Upper lobe of left lung (tissue), 6 donors: ENCODE data around the gene TP73. TPM values are rescaled to one million over a fixed set of nuclear protein-coding genes. Genes with fewer than 3 reads are reported as not detected.

Experiments
- ATAC-seq, 2 donors: fragments of 200-7000 bp; cut with Tn5 transposase; one replicate each; pipeline ENCODE4 v1.9.1; 2022; ENCODE audit warnings: mild to moderate bottlenecking in 2 of 2, moderate library complexity in 2 of 2; ENCODE audit not compliant: low FRiP score in 2 of 2
- DNase-seq, 2 donors: peaks; one replicate each; pipeline ENCODE4 v3.0.0-alpha.2; 2019 to 2020
- H3K27ac ChIP-seq, 4 donors: fragments of 200-600 bp; sonication (generic); one replicate each; pipeline ENCODE4 v1.5.1; 2016 to 2019
- H3K27me3 ChIP-seq, 4 donors: fragments of 200-600 bp; sonication (generic); one replicate each; pipeline ENCODE4 v1.5.1; 2017 to 2019
- H3K36me3 ChIP-seq, 4 donors: fragments of 200-600 bp; sonication (generic); one replicate each; pipeline ENCODE4 v1.5.1; 2016 to 2019
- H3K4me1 ChIP-seq, 4 donors: fragments of 200-600 bp; sonication (generic); one replicate each; pipeline ENCODE4 v1.5.1; 2018 to 2019
- H3K4me3 ChIP-seq, 4 donors: fragments of 200-600 bp; sonication (generic); one replicate each; pipeline ENCODE4 v1.5.1; 2017 to 2019; ENCODE audit warnings: mild to moderate bottlenecking in 2 of 4, moderate library complexity in 1 of 4
- H3K9me3 ChIP-seq, 4 donors: fragments of 200-600 bp; sonication (generic); one replicate each; pipeline ENCODE4 v1.5.1; 2018 to 2019
- EP300 ChIP-seq, 4 donors: sonication (generic); formaldehyde crosslinking; IDR thresholded peaks; one replicate each; pipeline ENCODE4 v1.5.1; 2017; ENCODE audit warnings: antibody characterized with exemption in 4 of 4, control low read depth in 2 of 4
- POLR2A ChIP-seq, 4 donors: fragments of 450-650 bp; IDR thresholded peaks; one replicate each; pipeline ENCODE4 v1.5.1; 2016 to 2017; ENCODE audit warnings: antibody characterized with exemption in 4 of 4, mild to moderate bottlenecking in 2 of 4
- POLR2AphosphoS5 ChIP-seq, 2 donors: sonication (generic); formaldehyde crosslinking; IDR thresholded peaks; one replicate each; pipeline ENCODE4 v1.5.1; 2017; ENCODE audit warnings: antibody characterized with exemption in 2 of 2
- WGBS, 2 donors: methylation state at CpG; one replicate each; pipeline ENCODE4 v1.1.5; 2017 to 2018; 5-methylcytosine and 5-hydroxymethylcytosine counted together
- total RNA-seq, 6 donors: library from RNA; depleted of rRNA in 4 of 6; stranded (reverse); fragments of >200 nt in 4 of 6; gene quantifications; one replicate each; pipeline versions ENCODE4 v1.1.0 to v1.2.1, GENCODE V29; 2016 to 2021
- TF ChIP-seq, protein P1 (sequence below), 6 experiments: fragments of 450-650 bp in 4 of 6; fragments of 200-600 bp in 2 of 6; sonication (generic) in 2 of 6; IDR thresholded peaks; one replicate each; pipeline ENCODE4 v1.5.1; 2016 to 2019; ENCODE audit warnings: antibody characterized with exemption in 6 of 6
- donor health status: DM: no; HTN: no; CAD: no; lungs with moderate emphysema.
- donor health status: DM: no; HTN: yes; CAD: no; lungs with severe emphysema.

Gene TP73
- total RNA-seq, 6 donors from 2014 or later, result 0.77 to 9.8 (median 4.1) TPM

DNA sequence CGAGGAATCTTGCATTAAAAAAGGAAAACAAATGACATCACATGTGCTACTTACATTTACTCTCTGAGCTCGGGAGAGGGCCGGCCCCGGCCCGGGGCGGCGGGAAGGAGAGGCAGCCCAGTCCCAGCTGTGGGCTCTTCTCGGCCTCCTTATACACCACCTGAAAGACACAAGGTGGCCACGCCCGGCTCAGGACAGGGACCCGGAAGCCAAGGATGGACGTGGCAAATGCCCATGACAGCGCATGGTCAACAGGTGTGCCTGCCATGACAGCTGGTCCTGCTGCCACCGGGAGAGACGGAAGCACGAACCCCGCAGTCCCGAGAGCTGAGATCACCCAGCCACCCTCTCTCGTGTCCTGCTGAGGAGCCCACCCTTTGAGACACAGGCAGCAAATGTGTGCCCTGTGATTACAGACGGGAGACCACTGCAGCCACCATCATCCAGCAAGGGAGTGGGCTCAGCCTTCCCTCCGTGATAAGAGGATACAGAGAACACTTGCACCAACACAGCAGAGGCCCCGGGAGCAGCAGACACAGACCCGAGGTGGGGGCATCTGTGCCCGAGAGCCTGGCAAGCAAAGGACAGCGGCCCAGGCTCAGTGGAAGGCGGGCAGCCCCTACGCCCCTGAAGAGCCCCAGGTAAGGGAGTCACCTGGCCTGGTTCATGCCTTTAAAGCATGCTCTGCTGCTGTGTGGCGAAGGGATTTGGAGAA lies 18.8 kb upstream of the TP73 start:
- Histone ChIP-seq H3K4me3 (no peak overlapping the region), H3K9me3 (no peaks in the 10 kb centered on the region), H3K4me1 (peaks cover 0 to 3% (median 0%) of the 10 kb centered on the region in 4 donors), H3K27me3 (no peaks in the 10 kb centered on the region), H3K27ac (no peak overlapping the region), H3K36me3 (peaks cover 20 to 100% (median 79%) of the 10 kb centered on the region in 4 donors)
- ATAC-seq (no peak), DNase-seq (peak in 1 of 2 donors; percentile 78)
- TF ChIP-seq POLR2AphosphoS5 (IDR thresholded peaks at IDR 0.05), result no peak
- TF ChIP-seq, protein P1, sequence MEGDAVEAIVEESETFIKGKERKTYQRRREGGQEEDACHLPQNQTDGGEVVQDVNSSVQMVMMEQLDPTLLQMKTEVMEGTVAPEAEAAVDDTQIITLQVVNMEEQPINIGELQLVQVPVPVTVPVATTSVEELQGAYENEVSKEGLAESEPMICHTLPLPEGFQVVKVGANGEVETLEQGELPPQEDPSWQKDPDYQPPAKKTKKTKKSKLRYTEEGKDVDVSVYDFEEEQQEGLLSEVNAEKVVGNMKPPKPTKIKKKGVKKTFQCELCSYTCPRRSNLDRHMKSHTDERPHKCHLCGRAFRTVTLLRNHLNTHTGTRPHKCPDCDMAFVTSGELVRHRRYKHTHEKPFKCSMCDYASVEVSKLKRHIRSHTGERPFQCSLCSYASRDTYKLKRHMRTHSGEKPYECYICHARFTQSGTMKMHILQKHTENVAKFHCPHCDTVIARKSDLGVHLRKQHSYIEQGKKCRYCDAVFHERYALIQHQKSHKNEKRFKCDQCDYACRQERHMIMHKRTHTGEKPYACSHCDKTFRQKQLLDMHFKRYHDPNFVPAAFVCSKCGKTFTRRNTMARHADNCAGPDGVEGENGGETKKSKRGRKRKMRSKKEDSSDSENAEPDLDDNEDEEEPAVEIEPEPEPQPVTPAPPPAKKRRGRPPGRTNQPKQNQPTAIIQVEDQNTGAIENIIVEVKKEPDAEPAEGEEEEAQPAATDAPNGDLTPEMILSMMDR (IDR thresholded peaks at IDR 0.05), result no peak
- TF ChIP-seq POLR2A (IDR thresholded peaks at IDR 0.05), result no peak
- no peak for TF ChIP-seq EP300 (IDR thresholded peaks at IDR 0.05)
- 93 to 94% methylated on average over 11 to 28 of the region's 28 CpGs for WGBS, 2 donors

DNA sequence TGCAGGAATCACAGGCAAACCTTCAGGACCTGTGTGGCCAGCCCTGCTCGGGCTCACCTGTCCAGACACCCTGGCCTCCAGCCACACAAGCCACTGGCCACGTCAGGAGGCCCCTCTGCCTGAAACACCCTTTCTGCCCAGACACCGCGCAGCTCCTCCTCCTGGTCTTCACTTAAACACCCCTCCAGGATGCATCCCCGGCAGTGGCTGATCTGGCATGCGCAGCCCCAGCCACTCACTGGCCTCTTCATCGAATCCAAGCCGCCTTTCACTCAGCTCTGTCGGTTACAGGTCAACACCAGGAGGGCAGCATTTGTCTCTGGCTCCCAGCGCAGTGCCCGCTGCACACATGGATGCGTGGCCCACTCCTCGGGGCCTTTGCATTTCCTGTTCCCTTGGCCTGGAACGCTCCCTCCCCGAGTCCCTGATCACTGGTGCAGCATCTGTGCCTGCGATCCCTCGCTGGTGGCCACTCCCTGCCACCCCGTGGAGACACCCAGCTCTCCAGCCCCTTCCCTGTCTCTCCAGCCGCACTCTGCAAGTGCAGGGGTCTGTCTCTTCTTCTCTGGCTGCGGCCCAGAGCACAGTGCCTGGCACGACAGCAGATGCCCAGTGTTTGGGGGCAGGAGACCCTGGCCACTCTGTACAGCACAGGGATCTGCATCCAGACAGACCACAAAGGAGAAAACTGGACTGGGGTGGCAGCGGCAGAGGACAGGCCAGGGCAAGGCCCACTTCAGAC lies 18.1 kb upstream of the TP73 start:
- DNase-seq (peak in 1 of 2 donors; percentile 46), ATAC-seq (no peak)
- TF ChIP-seq POLR2A (IDR thresholded peaks at IDR 0.05) (no peak), POLR2AphosphoS5 (IDR thresholded peaks at IDR 0.05) (no peak), EP300 (IDR thresholded peaks at IDR 0.05) (no peak)
- TF ChIP-seq, protein P1 (IDR thresholded peaks at IDR 0.05), result no peak
- H3K27ac ChIP-seq, result no peak overlapping the region
- peaks cover 20 to 96% (median 75%) of the 10 kb centered on the region in 4 donors for H3K36me3 ChIP-seq
- no peaks in the 10 kb centered on the region for H3K27me3 ChIP-seq
- no peak overlapping the region for H3K4me3 ChIP-seq
- 95 to 98% methylated on average over 22 of the region's 22 CpGs for WGBS, 2 donors
- H3K4me1 ChIP-seq, result peaks cover 0 to 3% (median 0%) of the 10 kb centered on the region in 4 donors
- no peaks in the 10 kb centered on the region for H3K9me3 ChIP-seq

DNA sequence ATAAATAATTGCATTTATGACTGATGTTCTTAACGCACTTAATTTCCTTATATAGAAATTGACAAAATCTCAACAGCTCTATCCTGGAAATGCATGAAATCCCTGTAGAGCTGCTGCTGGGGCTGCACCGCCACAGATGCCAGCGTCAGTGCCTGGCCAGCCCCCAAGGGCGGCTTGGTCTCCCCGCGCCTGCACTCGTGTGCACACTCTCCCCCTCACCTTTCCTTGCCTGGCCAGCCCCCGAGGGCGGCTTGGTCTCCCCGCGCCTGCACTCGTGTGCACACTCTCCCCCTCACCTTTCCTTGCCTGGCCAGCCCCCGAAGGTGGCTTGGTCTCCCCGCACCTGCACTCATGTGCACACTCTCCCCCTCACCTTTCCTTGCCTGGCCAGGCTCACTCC lies 16.2 kb upstream of the TP73 start:
- Histone ChIP-seq H3K36me3 (peaks cover 20 to 94% (median 69%) of the 10 kb centered on the region in 4 donors), H3K4me1 (no peaks in the 10 kb centered on the region), H3K27me3 (no peaks in the 10 kb centered on the region), H3K9me3 (no peaks in the 10 kb centered on the region), H3K4me3 (no peak overlapping the region), H3K27ac (no peak overlapping the region)
- WGBS, 2 donors, result 93 to 96% methylated on average over 13 to 14 of the region's 14 CpGs
- DNase-seq, result peak in 1 of 2 donors; percentile 56
- TF ChIP-seq POLR2A (IDR thresholded peaks at IDR 0.05), result no peak
- TF ChIP-seq, protein P1 (IDR thresholded peaks at IDR 0.05), result no peak
- TF ChIP-seq POLR2AphosphoS5 (IDR thresholded peaks at IDR 0.05), result no peak
- TF ChIP-seq EP300 (IDR thresholded peaks at IDR 0.05), result no peak
- ATAC-seq, result no peak

DNA sequence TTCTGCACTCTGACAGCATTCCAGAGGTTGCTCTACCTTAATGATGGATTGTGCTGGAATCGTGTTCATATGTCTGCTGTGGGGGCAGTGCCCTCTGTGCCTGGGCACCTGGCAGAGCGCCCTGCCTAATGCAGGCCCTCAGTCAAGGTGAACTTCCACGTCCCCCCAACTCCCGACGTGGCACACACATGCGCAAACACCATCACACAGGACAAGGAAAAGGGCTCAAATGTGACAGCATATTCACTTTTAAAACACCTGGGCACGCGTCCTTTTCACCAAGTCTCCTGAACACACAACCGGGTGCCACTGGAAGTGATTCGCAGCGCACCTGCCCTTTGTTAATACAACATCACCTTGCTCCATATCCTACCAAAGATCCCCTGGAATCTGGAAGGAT lies 15.8 kb upstream of the TP73 start:
- DNase-seq, result no peak
- no peak for ATAC-seq
- Histone ChIP-seq H3K4me1 (no peaks in the 10 kb centered on the region), H3K4me3 (no peak overlapping the region), H3K27me3 (no peaks in the 10 kb centered on the region), H3K27ac (no peak overlapping the region), H3K9me3 (no peaks in the 10 kb centered on the region), H3K36me3 (peaks cover 20 to 93% (median 68%) of the 10 kb centered on the region in 4 donors)
- TF ChIP-seq, protein P1 (IDR thresholded peaks at IDR 0.05), result no peak
- 97 to 98% methylated on average over 11 of the region's 11 CpGs for WGBS, 2 donors
